HL-60/S4 (cell line): ENCODE measurements around the gene ACSS1.

ENCODE experiments used
- in situ Hi-C: fragments of 300-500 bp; cut with MboI; formaldehyde crosslinking; loops from 2 replicates; pipeline ENCODE4 v1.14.3; 2022; ENCODE audit warnings: low sequenced_read_pairs

The ACSS1 gene

GRCh38 chr20:24964506-24964840 lies 93.5 kb downstream of the ACSS1 start:
- in situ Hi-C loops, result no loop called here

DNA sequence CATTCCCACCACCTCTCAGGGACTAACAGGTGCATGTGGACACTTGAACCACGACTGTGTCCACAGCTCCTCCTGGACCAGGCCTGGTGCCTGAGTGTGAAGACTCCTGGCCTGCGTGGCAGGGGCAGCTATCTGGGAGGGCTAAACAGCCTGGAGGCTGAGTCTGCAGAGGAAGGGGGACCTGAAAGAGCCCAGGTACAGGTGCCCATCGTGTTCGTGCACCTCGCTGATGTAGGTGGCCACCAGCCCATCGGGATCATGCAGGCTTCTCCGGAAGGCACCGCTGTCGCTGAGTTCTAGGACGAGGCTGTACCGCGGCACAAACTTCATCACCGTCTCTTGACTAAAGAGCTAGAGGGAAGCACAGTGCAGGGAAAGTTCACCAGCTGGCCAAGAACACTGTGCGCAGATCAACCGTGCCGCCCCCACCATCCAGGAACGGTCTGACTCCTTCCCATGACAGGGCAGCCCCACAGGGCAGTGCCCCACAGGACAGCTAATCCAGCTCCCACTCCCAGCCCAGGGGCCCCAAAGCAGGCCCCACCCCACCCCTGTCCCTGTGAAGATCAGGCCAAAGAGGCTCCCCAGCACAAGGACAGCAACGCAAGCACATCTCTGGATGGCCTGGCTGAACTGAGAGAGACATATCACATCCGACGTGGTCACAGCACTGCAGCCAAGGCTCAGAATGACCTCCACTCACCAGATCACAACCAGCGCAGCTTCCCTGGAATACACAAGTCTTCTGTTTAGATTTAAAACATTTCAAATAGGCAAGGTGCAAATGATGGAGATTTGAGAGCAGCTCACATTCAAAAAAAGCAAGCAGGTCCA lies 94.0 kb downstream of the ACSS1 start:
- in situ Hi-C loops, result no loop called here

- in situ Hi-C loops, result no loop called here
Observed at GRCh38 chr20:24962510-24962909, 95.4 kb downstream of the ACSS1 start.

GRCh38 chr20:24962182-24962492 lies 95.8 kb downstream of the ACSS1 start:
- in situ Hi-C loops, result no loop called here

DNA sequence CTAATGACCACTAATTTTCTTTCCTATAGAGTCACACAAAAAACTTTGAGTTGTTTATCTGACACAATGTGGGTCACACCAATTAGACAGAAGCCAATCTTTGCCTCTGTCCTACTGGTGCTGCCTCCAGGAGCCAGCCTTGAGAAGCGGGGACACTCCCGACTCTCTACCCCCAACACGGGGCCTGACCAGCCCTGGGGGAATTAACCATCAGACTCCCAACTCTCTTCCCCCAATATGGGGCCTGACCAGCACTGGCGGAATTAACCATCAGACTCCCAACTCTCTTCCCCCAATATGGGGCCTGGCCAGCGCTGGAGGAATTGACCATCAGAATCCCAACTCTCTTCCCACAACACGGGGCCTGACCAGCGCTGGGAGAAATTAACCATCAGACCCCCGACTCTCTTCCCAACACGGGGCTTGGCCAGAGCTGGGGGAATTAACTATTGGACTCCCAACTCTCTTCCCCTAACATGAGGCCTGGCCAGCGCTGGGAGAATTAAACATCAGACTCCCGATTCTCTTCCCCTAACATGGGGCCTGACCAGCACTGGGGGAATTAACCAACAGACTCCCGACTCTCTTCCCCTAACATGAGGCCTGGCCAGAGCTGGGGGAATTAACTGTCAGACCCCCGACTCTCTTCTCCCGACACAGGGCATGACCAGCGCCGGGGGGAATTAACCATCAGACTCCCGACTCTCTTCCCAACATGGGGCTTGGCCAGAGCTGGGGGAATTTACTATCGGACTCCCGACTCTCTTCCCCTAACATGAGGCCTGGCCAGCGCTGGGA lies 96.4 kb downstream of the ACSS1 start:
- in situ Hi-C loops, result no loop called here

GRCh38 chr20:24960861-24961260 lies 97.1 kb downstream of the ACSS1 start:
- in situ Hi-C loops, result no loop called here

DNA sequence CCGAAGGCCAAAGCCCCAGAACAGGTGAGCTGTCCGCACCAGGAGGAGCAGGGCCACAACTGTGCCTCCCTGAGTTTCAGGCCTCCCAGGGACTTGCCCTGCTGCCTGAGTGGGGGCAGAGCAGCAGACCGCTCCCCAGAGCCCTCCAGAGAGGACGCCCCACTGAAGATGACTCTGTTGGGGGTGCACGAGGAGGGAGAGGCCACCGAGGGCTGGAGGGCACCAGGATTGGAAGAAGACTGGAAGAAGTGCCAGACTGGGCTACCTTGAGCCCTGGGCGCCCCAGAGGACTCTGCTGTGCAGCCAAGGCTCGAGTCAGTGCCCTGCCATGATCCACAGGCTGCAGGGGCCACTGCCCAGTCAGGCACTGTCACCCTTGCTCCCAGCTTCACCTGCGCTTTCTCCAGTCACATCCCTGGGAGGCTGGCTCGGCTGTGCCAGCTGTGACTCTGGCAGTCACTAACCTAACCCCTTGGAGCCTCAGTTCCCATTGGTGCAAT lies 97.6 kb downstream of the ACSS1 start:
- in situ Hi-C loops, result no loop called here

DNA sequence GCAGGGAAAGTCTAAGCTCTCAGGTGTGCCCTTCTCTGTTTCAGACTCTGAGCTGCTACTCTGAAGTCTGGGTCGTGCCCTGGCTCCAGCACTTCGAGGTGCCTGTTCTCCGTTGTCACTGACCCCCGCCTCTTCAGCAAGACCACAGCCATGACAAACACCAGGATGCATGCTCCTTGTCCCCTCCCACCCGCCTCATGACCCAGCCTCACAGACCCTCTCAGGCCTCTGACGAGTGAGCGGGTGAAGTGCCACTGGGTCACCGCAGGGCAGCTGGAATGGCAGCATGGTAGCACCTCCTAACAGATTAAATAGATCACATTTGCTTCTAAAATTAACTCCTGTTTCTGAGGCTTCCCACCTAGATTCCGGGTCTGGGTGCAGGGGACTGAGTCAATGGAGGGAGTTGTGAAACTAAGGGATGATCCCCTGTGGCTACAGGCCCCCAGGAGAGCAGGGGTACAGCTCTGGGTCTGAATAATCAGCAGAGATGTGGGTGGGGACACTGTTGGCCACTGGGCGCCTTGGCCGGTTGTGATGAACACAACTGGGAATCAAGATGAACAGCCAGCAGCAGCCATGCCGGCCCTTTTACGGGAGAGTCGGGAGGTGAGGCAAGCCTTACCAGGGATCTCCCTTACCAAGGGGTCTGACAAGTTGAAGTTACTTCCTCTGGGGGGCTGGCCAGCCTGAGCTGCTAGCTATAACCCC lies 98.2 kb downstream of the ACSS1 start:
- in situ Hi-C loops, result no loop called here

GRCh38 chr20:24958506-24959385 lies 99.2 kb downstream of the ACSS1 start:
- in situ Hi-C loops, result no loop called here

DNA sequence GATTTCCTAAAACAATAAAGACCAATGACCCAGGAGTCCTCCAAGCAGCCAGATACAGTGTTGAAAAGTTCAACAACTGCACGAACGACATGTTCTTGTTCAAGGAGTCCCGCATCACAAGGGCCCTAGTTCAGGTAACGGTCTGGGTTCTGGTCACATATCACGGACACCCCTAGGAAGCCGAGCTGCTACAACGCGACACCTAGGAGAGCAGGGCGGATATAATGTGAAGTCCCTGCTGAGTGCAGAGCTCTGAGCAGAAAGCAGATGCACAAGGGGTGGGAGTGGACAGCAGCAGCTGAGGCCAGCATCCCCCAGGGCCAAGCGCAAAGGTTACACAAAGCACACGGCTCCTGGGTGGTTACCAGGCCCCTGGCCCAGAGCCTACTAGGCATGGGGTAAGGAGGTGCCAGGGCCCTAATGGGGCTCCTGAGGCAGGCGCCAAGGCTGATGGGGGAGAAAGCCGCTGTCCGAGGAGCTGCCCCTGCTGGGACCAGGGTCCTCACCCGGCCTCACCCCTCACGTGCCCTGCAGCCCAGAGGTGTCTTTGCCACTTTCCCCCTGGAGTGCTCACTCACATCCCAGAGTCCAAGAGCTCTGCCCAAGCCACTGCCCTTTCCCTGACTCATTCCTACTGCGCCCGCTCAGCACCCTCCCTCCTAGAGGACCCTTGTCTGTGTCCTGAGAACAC lies 100.5 kb downstream of the ACSS1 start:
- in situ Hi-C loops, result no loop called here
